K562 (cell line): Measurements from ENCODE around the gene CD151. TPM values are rescaled to one million over a fixed set of nuclear protein-coding genes. Genes with fewer than 3 reads are reported as not detected.
A peak's percentile ranks its signal among the peaks of the same experiment; 100 is the strongest.

ENCODE experiments used
- BRF1 ChIP-seq: IDR thresholded peaks from 3 replicates; pipeline ENCODE4 v1.6.1; 2011; ENCODE audit warnings: borderline replicate concordance, mild to moderate bottlenecking; ENCODE audit not compliant: insufficient read length; ENCODE audit errors: extremely low read depth
- CREM ChIP-seq: IDR thresholded peaks from 2 replicates; pipeline ENCODE4 v1.6.1; 2014; ENCODE audit warnings: antibody characterized with exemption, low read depth
- DACH1 ChIP-seq: fragments of 450-650 bp; IDR thresholded peaks from 2 replicates; pipeline ENCODE4 v1.6.1; 2018; ENCODE audit not compliant: partially characterized antibody
- ILF3 ChIP-seq: fragments of 450-650 bp; IDR thresholded peaks from 2 replicates; pipeline ENCODE4 v1.6.1; 2018; ENCODE audit warnings: antibody characterized with exemption, mild to moderate bottlenecking, moderate library complexity, borderline replicate concordance
- NBN ChIP-seq: fragments of 450-650 bp; IDR thresholded peaks from 2 replicates; pipeline ENCODE4 v1.6.1; 2016; ENCODE audit warnings: low read depth, mild to moderate bottlenecking
- NRF1 ChIP-seq, 2 experiments: fragments of 450-650 bp; IDR thresholded peaks in 1 of 2; conservative IDR thresholded peaks in 1 of 2; 2 replicates each; pipeline ENCODE4 v1.6.1; 2014; ENCODE audit warnings: mild to moderate bottlenecking in 2 of 2
- POLR2G ChIP-seq: fragments of 200-400 bp; formaldehyde crosslinking; IDR thresholded peaks from 2 replicates; pipeline ENCODE4 v1.6.1; 2017; ENCODE audit warnings: low read depth, mild to moderate bottlenecking, antibody characterized with exemption, low read length, moderate library complexity
- RAD21 ChIP-seq, 2 experiments: fragments of 250-450 bp in 1 of 2; fragments of 450-650 bp in 1 of 2; sonication (Bioruptor Pico) in 1 of 2; formaldehyde crosslinking in 1 of 2; IDR thresholded peaks in 1 of 2; conservative IDR thresholded peaks in 1 of 2; 2 replicates each; pipeline versions ENCODE4 v1.4.0 to v1.8.0; 2020 to 2022; ENCODE audit warnings: mild to moderate bottlenecking in 2 of 2, moderate library complexity in 1 of 2
- RBM22 ChIP-seq: fragments of 200-400 bp; formaldehyde crosslinking; IDR thresholded peaks from 2 replicates; pipeline ENCODE4 v1.6.1; 2018; ENCODE audit warnings: low read length, low read depth; ENCODE audit not compliant: poor library complexity, severe bottlenecking
- SAFB2 ChIP-seq: fragments of 200-400 bp; formaldehyde crosslinking; IDR thresholded peaks from 2 replicates; pipeline ENCODE4 v1.6.1; 2018; ENCODE audit warnings: borderline replicate concordance, low read length, low read depth, moderate library complexity; ENCODE audit not compliant: severe bottlenecking
- SIN3A ChIP-seq, 2 experiments: fragments of 150-350 bp in 1 of 2; IDR thresholded peaks; 2 replicates each; pipeline ENCODE4 v1.6.1; 2011 to 2016; ENCODE audit warnings: borderline replicate concordance in 2 of 2, low read depth in 2 of 2, low read length in 2 of 2, mild to moderate bottlenecking in 2 of 2, moderate library complexity in 2 of 2; ENCODE audit not compliant: control insufficient read depth in 1 of 2
- SIRT6 ChIP-seq: IDR thresholded peaks from one replicate; pipeline ENCODE4 v1.6.1; 2012; ENCODE audit warnings: low read depth, mild to moderate bottlenecking, control low read depth, inconsistent platforms, low read length, moderate library complexity
- U2AF1 ChIP-seq: fragments of 200-400 bp; formaldehyde crosslinking; optimal IDR thresholded peaks from 2 replicates; pipeline ENCODE3; 2017; ENCODE audit warnings: mild to moderate bottlenecking, low read depth, low read length, moderate library complexity
- ZBTB33 ChIP-seq: sonication (generic); formaldehyde crosslinking; IDR thresholded peaks from 2 replicates; pipeline ENCODE4 v1.8.1; 2023; ENCODE audit warnings: mild to moderate bottlenecking, missing genetic modification reagents
- ZNF134 ChIP-seq: fragments of 250-450 bp; sonication (Bioruptor Pico); conservative IDR thresholded peaks from 2 replicates; pipeline ENCODE4 v1.4.0; 2020
- ZNF75A ChIP-seq: fragments of 450-650 bp; formaldehyde crosslinking; IDR thresholded peaks from 2 replicates; pipeline ENCODE4 v1.4.0; 2020; ENCODE audit warnings: mild to moderate bottlenecking
- polyA plus RNA-seq, 8 experiments: library from polyadenylated mRNA; depleted of rRNA in 4 of 8; stranded (reverse) in 5 of 8; unstranded in 3 of 8; fragments of >200 nt; fragmentation: Nextera tagmentation in 2 of 8; fragmentation: Illumina TruSeq in 1 of 8; extraction: Ambion mirVana in 2 of 8; extraction: Trizol in 1 of 8; gene quantifications; 2 replicates each; pipeline versions ENCODE4 v1.2.1 to v1.2.3, GENCODE V29; 2011 to 2014; ENCODE audit warnings: inconsistent platforms in 1 of 8, missing spikeins in 1 of 8
- total RNA-seq, 7 experiments: library from RNA; depleted of rRNA in 6 of 7; stranded (reverse); fragments of >200 nt in 6 of 7; fragmentation: Illumina TruSeq in 2 of 7; extraction: Trizol in 2 of 7; gene quantifications; 2 replicates each; pipeline versions ENCODE4 v1.2.1 to v1.2.3, GENCODE V29; 2011 to 2021; ENCODE audit warnings: low replicate concordance in 1 of 7
- TF ChIP-seq, protein P1 (sequence below): sonication (generic); formaldehyde crosslinking; IDR thresholded peaks from 2 replicates; pipeline ENCODE4 v1.8.0; 2022; ENCODE audit warnings: mild to moderate bottlenecking, missing genetic modification reagents
- TF ChIP-seq, protein P2 (sequence below), 2 experiments: fragments of 200-800 bp in 1 of 2; sonication (Bioruptor generic) in 1 of 2; sonication (generic) in 1 of 2; formaldehyde crosslinking in 1 of 2; IDR thresholded peaks in 1 of 2; conservative IDR thresholded peaks in 1 of 2; 2 replicates each; pipeline versions ENCODE4 v1.5.0 to v1.6.1; 2016 to 2020; ENCODE audit warnings: missing compliant biosample characterization in 1 of 2, missing genetic modification characterization in 1 of 2, missing genetic modification reagents in 1 of 2

Gene CD151
- total and polyA plus RNA-seq, 9 of the 15 experiments (the other 6 are each of a cell fraction or from before 2014, with no cell fraction given), result 2.3 to 187 (median 140) TPM

- TF ChIP-seq SIN3A (IDR thresholded peaks at IDR 0.05; ENCODE audit: borderline replicate concordance in 2 of 2, control insufficient read depth in 1 of 2, low read depth in 2 of 2, low read length in 2 of 2) (0 out of 4 replicates have a peak, but pooled peaks of 1 of the 2 experiments have one; percentile 8), RAD21 (CRISPR knock-in tag; conservative IDR thresholded peaks at IDR 0.05 in 1 of 2, IDR thresholded peaks at IDR 0.05 in 1 of 2) (no peak), ZNF75A (no peak), SIRT6 (peak; percentile 60), U2AF1 (no peak), SAFB2 (no peak), ILF3 (no peak), POLR2G (peak; percentile 67), NBN (no peak), DACH1 (no peak), CREM (no peak), ZNF134 (CRISPR knock-in tag) (no peak), NRF1 (conservative IDR thresholded peaks at IDR 0.05 in 1 of 2, IDR thresholded peaks at IDR 0.05 in 1 of 2) (peak; percentile 51 to 55), BRF1 (no peak), RBM22 (peak; percentile 36), ZBTB33 (CRISPR knock-in tag) (0 out of 2 replicates have a peak, but pooled peaks have one; percentile 30)
- TF ChIP-seq, protein P1, sequence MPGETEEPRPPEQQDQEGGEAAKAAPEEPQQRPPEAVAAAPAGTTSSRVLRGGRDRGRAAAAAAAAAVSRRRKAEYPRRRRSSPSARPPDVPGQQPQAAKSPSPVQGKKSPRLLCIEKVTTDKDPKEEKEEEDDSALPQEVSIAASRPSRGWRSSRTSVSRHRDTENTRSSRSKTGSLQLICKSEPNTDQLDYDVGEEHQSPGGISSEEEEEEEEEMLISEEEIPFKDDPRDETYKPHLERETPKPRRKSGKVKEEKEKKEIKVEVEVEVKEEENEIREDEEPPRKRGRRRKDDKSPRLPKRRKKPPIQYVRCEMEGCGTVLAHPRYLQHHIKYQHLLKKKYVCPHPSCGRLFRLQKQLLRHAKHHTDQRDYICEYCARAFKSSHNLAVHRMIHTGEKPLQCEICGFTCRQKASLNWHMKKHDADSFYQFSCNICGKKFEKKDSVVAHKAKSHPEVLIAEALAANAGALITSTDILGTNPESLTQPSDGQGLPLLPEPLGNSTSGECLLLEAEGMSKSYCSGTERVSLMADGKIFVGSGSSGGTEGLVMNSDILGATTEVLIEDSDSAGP (CRISPR knock-in tag), result no peak
- TF ChIP-seq, protein P2, sequence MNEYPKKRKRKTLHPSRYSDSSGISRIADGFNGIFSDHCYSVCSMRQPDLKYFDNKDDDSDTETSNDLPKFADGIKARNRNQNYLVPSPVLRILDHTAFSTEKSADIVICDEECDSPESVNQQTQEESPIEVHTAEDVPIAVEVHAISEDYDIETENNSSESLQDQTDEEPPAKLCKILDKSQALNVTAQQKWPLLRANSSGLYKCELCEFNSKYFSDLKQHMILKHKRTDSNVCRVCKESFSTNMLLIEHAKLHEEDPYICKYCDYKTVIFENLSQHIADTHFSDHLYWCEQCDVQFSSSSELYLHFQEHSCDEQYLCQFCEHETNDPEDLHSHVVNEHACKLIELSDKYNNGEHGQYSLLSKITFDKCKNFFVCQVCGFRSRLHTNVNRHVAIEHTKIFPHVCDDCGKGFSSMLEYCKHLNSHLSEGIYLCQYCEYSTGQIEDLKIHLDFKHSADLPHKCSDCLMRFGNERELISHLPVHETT (CRISPR knock-in tag; conservative IDR thresholded peaks at IDR 0.05 in 1 of 2, IDR thresholded peaks at IDR 0.05 in 1 of 2), result no peak
Measured at GRCh38 chr11:863023-863909, 30.5 kb downstream of the CD151 start (continued).
